ENCODE data around the gene WFIKKN2.

Gene WFIKKN2

DNA sequence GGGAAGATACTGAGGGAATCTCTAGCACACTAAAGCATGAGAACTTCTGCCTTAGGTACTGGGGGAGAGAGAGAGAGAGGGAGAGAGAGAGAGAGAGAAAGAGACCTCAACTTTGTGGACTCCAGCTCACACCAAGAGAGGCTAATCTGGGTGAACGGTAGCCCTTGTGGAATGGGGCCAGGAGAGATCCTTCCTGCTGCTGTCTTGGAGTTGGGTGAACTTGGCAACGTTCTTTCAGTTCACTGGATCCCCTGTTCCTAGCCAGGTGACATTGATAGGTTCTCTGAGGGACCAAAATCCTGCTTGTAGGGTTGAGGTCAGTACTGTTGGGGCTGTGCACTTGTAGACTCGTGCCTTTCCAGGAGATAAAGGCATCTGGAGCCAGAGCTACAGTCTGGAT is 26.5 kb upstream of the WFIKKN2 start:
- no peak for DNase-seq

GRCh38 chr17:50813583-50813982 is 21.8 kb upstream of the WFIKKN2 start:
- DNase-seq: no peak

- DNase-seq: no peak
Observed at GRCh38 chr17:50815400-50815799, 20.0 kb upstream of the WFIKKN2 start.

DNA sequence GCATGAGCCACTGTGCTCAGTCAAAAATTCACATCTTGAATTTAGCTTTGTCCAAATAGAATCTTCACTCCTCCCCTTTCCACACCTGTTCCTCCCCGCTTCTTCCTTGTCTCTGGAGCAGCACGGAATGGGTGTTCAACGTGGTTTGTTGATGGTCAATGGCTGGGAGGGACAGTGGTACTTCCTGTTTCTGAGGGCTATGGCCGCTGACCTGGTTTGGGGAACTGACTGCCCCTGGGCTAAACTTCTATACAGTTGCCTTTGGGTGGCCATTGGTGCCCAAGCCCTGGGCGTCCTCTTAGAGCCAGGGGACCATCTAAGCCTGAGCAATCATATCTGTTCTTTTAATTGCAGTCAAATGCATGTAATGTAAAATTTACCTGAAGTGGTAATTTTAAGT is 19.1 kb upstream of the WFIKKN2 start:
- DNase-seq: no peak

DNA sequence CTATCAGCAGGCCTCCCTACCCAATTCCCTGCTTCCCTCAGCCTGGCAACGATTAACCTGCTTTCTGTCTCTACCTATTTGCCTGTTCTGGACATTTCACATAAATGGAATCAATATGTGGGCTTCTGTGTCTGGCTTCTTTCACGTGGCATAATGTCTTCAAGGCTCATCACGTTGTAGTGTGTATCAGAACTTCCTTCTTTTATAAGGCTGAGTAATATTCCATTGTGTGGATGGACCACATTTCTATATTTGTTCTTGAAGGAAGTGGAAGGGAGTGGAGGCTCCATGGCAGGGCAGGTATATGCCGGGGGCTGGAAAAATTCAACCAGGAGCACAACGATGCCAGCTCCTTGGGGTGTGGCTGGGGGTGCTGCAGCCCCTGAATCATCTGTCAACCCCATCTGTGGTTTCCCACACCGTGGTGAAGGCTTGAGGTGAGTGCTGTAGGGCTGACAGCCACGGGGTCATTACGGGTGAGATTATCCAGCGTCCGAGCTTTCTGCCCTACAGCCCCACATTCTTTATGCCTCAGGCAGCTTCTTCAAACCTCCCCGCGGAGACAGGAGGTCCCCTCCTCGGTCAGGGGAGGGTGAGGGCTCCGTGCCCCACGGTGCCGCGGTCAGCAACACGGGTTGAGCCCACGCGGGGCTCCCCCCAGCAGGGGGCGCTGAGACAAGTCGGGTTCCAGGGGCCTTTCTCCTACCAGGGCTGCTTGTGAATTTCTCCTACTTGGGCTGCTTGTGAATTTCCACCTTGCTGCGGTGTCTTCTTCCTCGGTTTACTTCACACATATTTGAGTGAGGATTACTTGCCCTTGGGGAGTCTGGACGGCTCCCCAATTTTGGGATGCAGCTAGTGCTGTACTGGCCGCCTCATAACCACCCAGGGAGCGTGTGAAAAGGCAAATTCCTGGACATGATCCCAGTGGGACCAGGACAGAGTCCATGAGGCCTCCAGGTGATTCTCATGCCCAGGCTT is 18.3 kb upstream of the WFIKKN2 start:
- DNase-seq: peak; percentile 17

DNA sequence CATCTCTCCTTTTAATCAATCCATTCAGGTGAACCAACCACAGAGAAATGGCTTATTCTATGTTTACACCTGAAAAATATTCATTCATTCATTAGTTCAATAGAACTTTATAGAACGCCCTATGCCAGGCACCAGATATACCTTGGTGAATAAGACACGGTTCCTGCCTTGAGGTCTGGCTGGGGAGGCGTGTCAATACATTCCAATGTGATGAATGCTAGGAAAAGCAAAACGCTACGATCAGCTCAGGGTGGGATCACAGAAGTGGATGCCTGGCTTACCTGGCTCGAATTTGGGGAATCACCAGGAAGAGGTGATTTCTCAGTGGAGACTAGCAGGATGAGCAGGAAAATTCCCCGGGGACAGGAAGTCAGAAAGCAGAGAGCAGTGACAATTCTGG is 17.5 kb upstream of the WFIKKN2 start:
- no peak for DNase-seq

DNA sequence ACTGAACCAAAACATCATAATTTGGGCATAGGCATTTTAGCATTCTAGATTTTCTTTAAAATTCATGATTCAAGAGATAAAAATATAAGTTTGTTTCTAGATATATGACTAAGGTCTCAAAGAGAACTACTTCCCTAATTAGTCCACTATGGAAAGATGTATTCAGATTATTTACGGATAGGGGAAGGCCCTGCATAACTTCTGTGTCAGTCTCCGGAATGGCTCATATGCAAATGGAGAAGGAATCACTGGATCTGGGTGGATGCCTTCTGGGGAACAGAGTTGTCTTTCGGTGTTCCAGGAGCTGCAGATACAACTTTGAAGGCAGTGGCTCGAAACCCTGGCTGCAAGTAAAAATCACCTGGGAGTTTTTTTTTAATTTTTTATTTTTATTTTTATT is 17.1 kb upstream of the WFIKKN2 start:
- DNase-seq: no peak

- no peak for DNase-seq
Observed at GRCh38 chr17:50818921-50819657, 16.3 kb upstream of the WFIKKN2 start.

DNA sequence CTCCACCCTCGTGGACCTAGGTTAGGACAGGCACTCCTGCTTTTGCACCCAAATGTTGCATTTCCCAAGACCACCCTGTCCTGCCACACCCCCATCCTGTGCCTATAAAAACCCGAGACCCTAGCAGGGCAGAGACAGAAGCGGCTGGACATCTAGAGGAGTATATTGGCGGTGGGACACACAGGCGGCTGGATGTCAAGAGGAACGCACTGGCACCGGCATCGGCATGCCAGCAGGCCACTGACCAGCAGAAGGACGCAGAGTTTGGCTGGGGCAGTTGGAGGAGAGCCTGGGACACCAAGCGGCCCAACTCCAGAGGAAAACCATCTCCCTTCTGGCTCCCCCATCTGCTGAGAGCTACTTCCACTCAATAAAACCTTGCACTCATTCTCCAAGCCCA is 14.7 kb upstream of the WFIKKN2 start:
- DNase-seq: no peak

DNA sequence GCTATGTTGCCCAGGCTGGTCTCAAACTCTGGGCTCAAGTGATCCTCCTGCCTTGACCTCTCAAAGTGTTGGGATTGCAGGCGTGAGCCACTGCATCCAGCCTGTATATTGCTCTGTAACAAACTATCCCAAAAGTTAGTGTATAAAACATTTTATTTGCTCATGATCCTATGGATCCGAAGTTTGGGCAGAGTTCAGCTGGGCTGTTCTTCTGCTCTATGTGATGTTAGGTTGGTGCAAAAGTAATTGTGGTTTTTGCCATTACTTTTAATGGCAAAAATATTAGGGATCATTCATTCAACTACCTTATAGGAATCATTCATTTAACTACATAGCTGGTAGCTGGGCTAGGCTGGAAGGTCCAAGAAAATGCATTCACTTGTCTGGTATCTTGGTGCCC is 12.8 kb upstream of the WFIKKN2 start:
- no peak for DNase-seq

- no peak for DNase-seq
Observed at GRCh38 chr17:50824429-50824828, 11.0 kb upstream of the WFIKKN2 start.

GRCh38 chr17:50825188-50825587 is 10.2 kb upstream of the WFIKKN2 start:
- no peak for DNase-seq

DNA sequence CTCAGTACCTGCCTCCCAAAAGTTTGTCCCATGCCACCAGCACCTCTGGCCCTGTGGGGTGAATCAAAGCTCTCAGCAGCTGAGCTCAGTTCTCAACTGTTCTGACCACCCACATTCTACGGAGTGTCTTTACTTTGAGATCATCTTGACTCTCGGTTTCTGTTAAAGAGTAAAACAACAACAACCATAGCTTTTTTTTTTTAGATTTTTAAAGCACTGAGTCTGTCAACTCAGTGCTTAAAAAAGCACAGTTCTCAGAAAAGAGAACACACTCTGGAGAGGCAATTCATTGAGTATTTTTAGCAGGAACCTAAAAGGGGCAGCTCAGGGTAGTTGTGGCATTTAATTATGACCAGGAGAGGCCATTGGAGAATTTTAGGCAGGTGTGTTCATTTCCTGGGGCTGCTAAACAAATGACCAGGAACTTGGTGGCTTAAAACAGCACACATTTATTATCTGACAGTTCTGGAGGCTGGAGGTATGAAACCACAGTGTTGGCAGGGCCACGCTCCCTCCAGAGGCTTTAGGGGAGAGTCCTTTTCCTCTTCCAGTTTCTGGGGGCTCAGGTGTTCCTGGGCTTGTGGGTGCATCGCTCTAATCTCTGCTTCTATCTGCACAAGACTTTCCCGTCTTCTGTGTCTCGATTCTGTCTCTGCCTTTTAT is 6.7 kb upstream of the WFIKKN2 start:
- DNase-seq: no peak

- no peak for DNase-seq
Observed at GRCh38 chr17:50829332-50829731, 6.1 kb upstream of the WFIKKN2 start.

DNA sequence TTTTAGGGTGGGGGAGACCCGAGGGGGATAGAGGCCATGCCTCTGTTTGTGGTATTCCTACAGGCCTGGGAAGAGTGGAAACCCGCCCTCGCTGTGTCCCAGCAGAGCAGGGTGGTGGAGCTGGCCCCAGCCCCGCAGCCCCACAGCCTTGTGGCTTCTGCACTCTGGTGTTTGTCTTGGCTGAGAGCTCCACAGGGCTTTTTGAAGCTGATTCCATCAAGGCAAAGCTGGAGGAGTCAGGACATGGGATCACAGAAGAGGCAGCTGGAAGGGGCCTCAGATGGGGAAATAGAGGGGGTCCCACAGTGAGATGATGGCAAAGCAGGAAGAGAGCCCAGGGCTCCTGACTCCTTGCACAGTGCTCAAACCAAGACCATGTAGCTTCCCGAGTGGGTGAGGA is 5.0 kb upstream of the WFIKKN2 start:
- DNase-seq: no peak

DNA sequence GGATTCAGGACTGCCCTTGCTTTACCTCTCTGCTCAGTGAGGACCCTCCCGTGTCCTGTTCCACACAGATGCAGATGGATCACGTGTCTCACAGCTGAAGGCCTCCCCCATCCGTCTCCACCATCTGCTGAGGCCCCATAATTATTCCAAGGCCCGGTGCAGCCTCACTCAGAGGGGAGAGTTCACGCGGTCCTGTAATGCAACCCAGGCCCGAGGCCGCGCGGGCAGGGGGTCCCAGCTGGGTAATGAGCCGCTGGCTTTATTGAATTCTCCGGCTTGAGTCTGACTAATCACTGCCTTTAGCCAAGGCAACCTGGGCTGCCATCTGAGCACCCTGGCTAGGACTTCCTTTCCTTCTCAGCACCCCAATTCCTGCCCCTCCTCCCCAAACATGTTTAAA is 4.4 kb upstream of the WFIKKN2 start:
- DNase-seq: no peak

DNA sequence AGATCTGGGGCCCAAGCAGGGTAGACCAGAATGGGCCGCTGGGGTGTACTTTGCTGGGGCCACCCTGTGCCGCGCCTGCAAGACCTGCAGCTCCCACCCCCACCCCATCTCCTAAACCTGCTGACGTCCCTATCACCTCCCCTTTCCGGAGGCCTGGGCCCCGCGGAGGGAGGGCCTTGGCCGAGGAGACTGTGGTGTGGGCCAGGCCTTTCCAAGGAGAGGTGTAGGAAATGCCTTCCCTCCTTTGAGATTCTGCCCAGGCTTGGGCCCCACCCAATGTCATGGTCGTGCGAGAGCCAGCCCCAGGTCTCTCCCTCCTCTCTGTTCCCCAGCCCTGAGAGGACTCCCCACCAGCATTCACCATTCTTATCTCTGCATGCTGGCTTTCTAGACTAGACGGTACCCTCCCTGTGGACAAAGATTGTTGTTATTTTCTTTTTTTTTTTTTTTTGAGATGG is 3.9 kb upstream of the WFIKKN2 start:
- DNase-seq: no peak

DNA sequence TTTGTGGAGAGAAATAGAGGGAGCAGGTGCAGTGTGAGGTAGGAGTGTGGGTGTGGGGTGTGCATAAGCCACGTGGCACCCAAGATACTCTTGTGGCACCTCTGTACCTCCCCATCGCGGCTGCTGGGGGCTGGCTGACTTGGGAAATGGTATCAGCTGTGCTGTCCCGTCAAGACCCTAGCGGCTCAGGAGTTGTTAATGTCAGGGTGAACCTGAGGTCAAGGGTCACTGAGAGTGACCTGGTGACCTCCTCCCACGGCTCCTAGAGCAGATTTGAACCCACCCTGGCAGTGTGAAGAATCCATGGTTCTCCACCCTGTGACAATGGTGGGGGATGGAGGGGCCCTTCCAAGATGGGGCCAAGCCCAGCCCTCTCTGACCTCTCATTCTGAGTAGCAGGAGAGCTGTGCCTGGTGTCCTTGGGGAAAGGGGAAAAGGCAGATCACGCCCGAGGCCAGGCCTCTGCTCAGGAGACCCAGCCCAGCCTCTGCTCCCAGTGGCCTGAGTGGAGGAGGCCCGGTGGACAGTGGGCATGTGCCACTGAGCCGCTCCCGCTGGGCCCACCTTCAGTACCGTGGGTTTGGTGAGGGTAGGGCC is 3.0 kb upstream of the WFIKKN2 start:
- no peak for DNase-seq

DNA sequence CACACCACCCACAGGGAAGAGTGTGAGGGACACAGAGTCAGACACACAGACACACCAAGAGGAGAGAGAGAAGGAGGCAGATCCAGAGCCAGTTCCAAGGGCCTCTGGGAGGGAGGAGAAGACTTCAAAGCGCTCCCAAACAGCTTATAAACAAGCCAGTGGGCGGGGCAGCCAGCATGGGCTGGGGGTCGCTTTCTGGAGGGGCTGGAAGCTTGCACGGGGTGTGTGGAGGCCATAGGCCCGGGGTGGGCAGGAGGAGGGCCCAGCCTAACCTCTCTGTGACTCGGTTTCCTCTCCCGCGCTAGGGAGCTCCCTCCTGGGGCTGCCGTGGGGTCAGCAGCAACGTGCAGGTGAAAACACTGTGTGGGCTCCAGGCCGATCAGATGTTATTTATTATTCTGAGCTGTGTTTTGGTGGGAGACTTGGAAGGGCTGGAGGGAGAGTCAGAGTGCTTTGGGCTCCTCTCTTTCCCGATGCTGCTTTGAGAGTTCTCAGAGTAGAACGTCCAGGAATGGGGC is 2.5 kb upstream of the WFIKKN2 start:
- DNase-seq: no peak

DNA sequence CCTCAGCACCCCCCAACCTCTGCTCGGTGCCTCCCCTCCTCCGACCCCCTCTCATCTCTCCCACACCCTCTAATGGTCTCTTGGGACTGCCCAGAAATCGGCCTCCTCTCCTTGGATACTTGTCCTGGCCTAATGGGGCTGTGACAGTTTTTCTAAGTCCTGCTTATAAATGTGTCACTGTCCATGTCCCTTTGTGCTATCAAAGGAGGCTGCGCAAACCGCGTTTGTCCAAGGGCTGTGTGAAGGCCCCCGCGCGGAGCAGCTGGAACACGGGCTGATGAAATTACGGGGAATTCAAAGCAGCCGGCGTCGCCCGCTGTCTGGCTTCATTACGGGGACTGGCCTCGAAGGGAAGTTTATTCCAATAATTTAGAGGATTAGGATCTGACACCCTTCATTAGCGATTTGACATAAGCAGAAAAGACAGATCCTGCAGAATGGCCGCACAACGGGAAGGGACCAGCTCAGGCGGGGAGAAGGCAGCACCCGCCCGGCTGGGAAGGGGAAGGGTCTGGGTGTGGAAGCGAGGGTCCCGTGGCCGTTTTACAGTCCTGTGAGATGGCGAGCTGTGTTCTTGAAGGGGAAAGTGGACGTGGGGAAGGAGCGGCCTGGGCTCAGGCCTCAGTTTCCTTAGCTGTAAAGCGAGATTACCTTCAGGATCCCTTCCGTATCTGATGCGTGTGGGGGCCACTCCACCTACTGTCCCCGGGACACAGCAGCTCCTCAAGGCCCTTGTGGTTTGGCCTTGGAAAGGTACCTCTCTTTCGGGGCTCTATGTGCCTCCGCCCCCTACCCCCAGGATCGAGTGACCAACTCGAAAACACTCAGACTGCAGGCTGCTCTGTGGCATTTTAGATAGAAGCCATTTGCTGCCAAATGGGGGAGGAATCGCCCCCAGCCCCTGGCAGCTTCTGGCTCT is 1.6 kb upstream of the WFIKKN2 start:
- no peak for DNase-seq

- DNase-seq: no peak
Observed at GRCh38 chr17:50834429-50835300, 721 bp upstream of the WFIKKN2 start.

All from central memory CD4-positive, alpha-beta T cell (primary cell).